SK-N-SH (cell line): ENCODE results near the gene CLCN2. TPM values are rescaled to one million over a fixed set of nuclear protein-coding genes. Genes with fewer than 3 reads are reported as not detected.

ENCODE experiments used
- CTCF ChIA-PET: fragments of 300-600, 350-600 bp; formaldehyde crosslinking; extraction: SDS; loops from one replicate; lab custom pipeline; 2021; lab: Yijun Ruan, JAX
- POLR2A ChIA-PET: fragments of 350-600 bp; sonication (Branson Sonifier 250); formaldehyde crosslinking; extraction: SDS; loops from one replicate; lab custom pipeline; 2020; ENCODE audit warnings: antibody characterized with exemption, inconsistent platforms; lab: Yijun Ruan, JAX
- DNase-seq: peaks from one replicate; pipeline ENCODE4 v3.0.0; 2012
- H2AFZ ChIP-seq: fragments of 200-600 bp; sonication (generic); 2 replicates; pipeline ENCODE4 v1.8.1; 2016; ENCODE audit warnings: antibody characterized with exemption, mild to moderate bottlenecking, low read depth
- H3F3A ChIP-seq: fragments of 200-600 bp; sonication (generic); replicated peaks from 2 replicates; pipeline ENCODE3; 2016; ENCODE audit warnings: antibody characterized with exemption, mild to moderate bottlenecking; ENCODE audit not compliant: insufficient read depth
- H3K27ac ChIP-seq, 2 experiments: fragments of 200-500 bp in 1 of 2; fragments of 200-600 bp in 1 of 2; sonication (Bioruptor generic) in 1 of 2; sonication (generic), shearing (Covaris generic) in 1 of 2; 2 replicates each; pipeline versions ENCODE4 v1.5.1 to v1.6.1; 2014 to 2016; ENCODE audit warnings: low read depth in 2 of 2, inconsistent platforms in 1 of 2, low read length in 1 of 2, mild to moderate bottlenecking in 1 of 2, mixed read lengths in 1 of 2
- H3K27me3 ChIP-seq: fragments of 200-600 bp; sonication (generic), shearing (Covaris generic); 2 replicates; pipeline ENCODE4 v1.6.1; 2016; ENCODE audit warnings: mixed run types; ENCODE audit not compliant: insufficient read depth
- H3K36me3 ChIP-seq, 2 experiments: fragments of 200-500 bp in 1 of 2; fragments of 200-600 bp in 1 of 2; sonication (Bioruptor generic) in 1 of 2; sonication (generic) in 1 of 2; replicated peaks in 1 of 2; 2 replicates each; pipeline versions ENCODE3 to v1.5.1; 2014 to 2016; ENCODE audit warnings: low read length in 1 of 2, mild to moderate bottlenecking in 1 of 2; ENCODE audit not compliant: insufficient read depth in 2 of 2, control insufficient read depth in 1 of 2
- H3K4me1 ChIP-seq, 2 experiments: fragments of 200-500 bp in 1 of 2; fragments of 200-600 bp in 1 of 2; sonication (Bioruptor generic) in 1 of 2; sonication (generic), shearing (Covaris generic) in 1 of 2; 2 replicates each; pipeline versions ENCODE4 v1.5.1 to v1.6.1; 2014 to 2016; ENCODE audit warnings: low read depth in 1 of 2, low read length in 1 of 2, mixed run types in 1 of 2; ENCODE audit not compliant: insufficient read depth in 2 of 2, control insufficient read depth in 1 of 2
- H3K4me2 ChIP-seq: fragments of 200-600 bp; sonication (generic), shearing (Covaris generic); 2 replicates; pipeline ENCODE4 v1.6.1; 2017; ENCODE audit warnings: mixed run types
- H3K4me3 ChIP-seq, 2 experiments: fragments of 200-500 bp in 1 of 2; fragments of 200-600 bp in 1 of 2; sonication (Bioruptor generic) in 1 of 2; sonication (generic), shearing (Covaris generic) in 1 of 2; 2 replicates each; pipeline versions ENCODE4 v1.5.1 to v1.8.1; 2014 to 2016; ENCODE audit warnings: low read depth in 2 of 2, inconsistent platforms in 1 of 2, low read length in 1 of 2, mild to moderate bottlenecking in 1 of 2, mixed read lengths in 1 of 2, moderate library complexity in 1 of 2
- H3K79me2 ChIP-seq: fragments of 200-600 bp; sonication (generic); 2 replicates; pipeline ENCODE4 v1.8.1; 2017; ENCODE audit warnings: mild to moderate bottlenecking; ENCODE audit not compliant: insufficient read depth
- H3K9ac ChIP-seq: fragments of 200-600 bp; sonication (generic); 2 replicates; pipeline ENCODE4 v1.6.1; 2017; ENCODE audit warnings: mixed run types
- H3K9me2 ChIP-seq: fragments of 200-600 bp; sonication (generic); 2 replicates; pipeline ENCODE4 v1.6.1; 2017; ENCODE audit warnings: mixed run types
- H3K9me3 ChIP-seq: fragments of 200-600 bp; sonication (generic); 2 replicates; pipeline ENCODE4 v1.6.1; 2017; ENCODE audit warnings: mixed run types, mild to moderate bottlenecking, moderate library complexity
- H4K20me1 ChIP-seq: fragments of 200-600 bp; sonication (generic); 2 replicates; pipeline ENCODE4 v1.6.1; 2017; ENCODE audit warnings: mild to moderate bottlenecking, mixed run types; ENCODE audit not compliant: insufficient read depth
- CHD2 ChIP-seq: fragments of 150-350 bp; IDR thresholded peaks from 2 replicates; pipeline ENCODE4 v1.6.1; 2018; ENCODE audit warnings: low read length; ENCODE audit not compliant: partially characterized antibody
- FOXJ3 ChIP-seq: sonication (generic); formaldehyde crosslinking; IDR thresholded peaks from 2 replicates; pipeline ENCODE4 v1.5.1; 2020; ENCODE audit warnings: mild to moderate bottlenecking, missing genetic modification reagents
- GABPA ChIP-seq: IDR thresholded peaks from 2 replicates; pipeline ENCODE4 v1.4.0; 2012; ENCODE audit warnings: low read depth, mild to moderate bottlenecking
- REST ChIP-seq: IDR thresholded peaks from 2 replicates; pipeline ENCODE4 v1.6.1; 2012; ENCODE audit warnings: mild to moderate bottlenecking, low read depth, low read length, moderate library complexity
- RXRA ChIP-seq: IDR thresholded peaks from 2 replicates; pipeline ENCODE4 v1.4.0; 2012; ENCODE audit warnings: low read depth, mild to moderate bottlenecking, borderline replicate concordance
- SMC3 ChIP-seq: IDR thresholded peaks from 2 replicates; pipeline ENCODE4 v1.6.1; 2012; ENCODE audit warnings: low read depth, low read length, improper control_type of control experiment
- TAF1 ChIP-seq: IDR thresholded peaks from 2 replicates; pipeline ENCODE4 v1.6.1; 2012; ENCODE audit warnings: low read depth, mild to moderate bottlenecking, low read length, moderate library complexity, borderline replicate concordance
- TCF12 ChIP-seq: IDR thresholded peaks from 2 replicates; pipeline ENCODE4 v1.4.0; 2012
- TEAD4 ChIP-seq: IDR thresholded peaks from 2 replicates; pipeline ENCODE4 v1.4.0; 2012; ENCODE audit warnings: mild to moderate bottlenecking, borderline replicate concordance; ENCODE audit not compliant: insufficient read depth
- USF2 ChIP-seq: fragments of 150-350 bp; IDR thresholded peaks from 2 replicates; pipeline ENCODE4 v1.6.1; 2017; ENCODE audit warnings: antibody characterized with exemption, low read length, low read depth, borderline replicate concordance
- ZBTB33 ChIP-seq: IDR thresholded peaks from 2 replicates; pipeline ENCODE4 v1.4.0; 2012; ENCODE audit warnings: low read depth, borderline replicate concordance
- WGBS: methylation state at CpG from one replicate; pipeline ENCODE4 v1.1.6; 2017; ENCODE audit warnings: low lambda C conversion rate; 5-methylcytosine and 5-hydroxymethylcytosine counted together
- polyA plus RNA-seq, 3 experiments: library from polyadenylated mRNA; depleted of rRNA; stranded (reverse); fragments of >200 nt; gene quantifications; 2 replicates each; pipeline ENCODE4 v1.2.3, GENCODE V29; 2012

CLCN2 gene
- polyA plus RNA-seq, 1 of the 3 experiments (the other 2 are of a cell fraction) = 9.1 TPM

GRCh38 chr3:184352149-184352785, 9.1 kb downstream of the CLCN2 start:
- H3F3A ChIP-seq = no peaks in the 10 kb centered on the region
- H3K9ac ChIP-seq = no peak overlapping the region
- no peak for DNase-seq
- no peaks in the 10 kb centered on the region for H3K79me2 ChIP-seq
- no peaks in the 10 kb centered on the region for H3K27me3 ChIP-seq
- no peak overlapping the region; a peak in 1 of 4 replicates for H3K27ac ChIP-seq
- H3K9me2 ChIP-seq = no peaks in the 10 kb centered on the region
- POLR2A ChIA-PET = interaction anchor here (2.9 kb wide), 1 partner anchor 14 kb away, joined by 19 read pairs; the partner anchor contains the start of gene FAM131A
- H3K36me3 ChIP-seq = peaks cover 3 to 37% of the 10 kb centered on the region in 2 experiments
- peaks cover 0 to 18% of the 10 kb centered on the region in 2 experiments; a peak in 1 of 4 replicates for H3K4me1 ChIP-seq
- H4K20me1 ChIP-seq = no peaks in the 10 kb centered on the region
- CTCF ChIA-PET = interaction anchor here (0.7 to 5.3 kb wide), 7 partner anchors 8 to 426 kb away, joined by 3 to 63 read pairs (median 4); partner anchors contain the start of genes EEF1AKMT4 and FAM131A
- H3K4me3 ChIP-seq = no peak overlapping the region
- WGBS = 94% methylated on average over 13 of the region's 15 CpGs
- H2AFZ ChIP-seq = no peak overlapping the region
- no peak for TF ChIP-seq TEAD4
- TF ChIP-seq USF2 = no peak
- no peak for TF ChIP-seq TCF12
- TF ChIP-seq ZBTB33 = no peak
- no peak for TF ChIP-seq TAF1
- no peak for TF ChIP-seq GABPA
- no peak for TF ChIP-seq REST
- no peak for TF ChIP-seq RXRA
- no peak for TF ChIP-seq FOXJ3 (CRISPR knock-in tag)
- no peak for TF ChIP-seq SMC3
- TF ChIP-seq CHD2 = no peak
- H3K4me2 ChIP-seq = no peak overlapping the region
- H3K9me3 ChIP-seq = no peaks in the 10 kb centered on the region
